ENCODE results near the gene CLTA.
"Not testable (repeated sequence)": the region's sequence is repeated elsewhere in the genome, so short reads cannot be mapped to it uniquely, and the experiment has no call there.

The CLTA gene

DNA sequence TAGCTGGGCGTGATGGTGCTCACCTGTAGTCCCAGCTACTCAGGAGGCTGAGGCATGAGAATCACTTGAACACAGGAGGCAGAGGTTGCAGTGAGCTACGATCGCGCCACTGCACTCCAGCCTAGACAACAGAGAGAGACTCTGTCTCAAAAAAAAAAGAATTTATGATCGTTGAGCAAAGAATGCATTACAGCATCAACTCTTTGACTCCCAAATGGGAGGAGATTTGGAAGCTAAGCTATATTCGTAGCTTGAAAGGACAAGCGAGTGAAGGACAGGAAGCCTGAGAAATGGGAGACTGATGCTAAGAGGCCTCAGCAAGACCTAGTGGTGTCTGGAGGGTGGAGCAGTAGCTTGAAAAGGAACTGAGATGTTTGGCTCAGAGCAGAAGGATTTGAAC, 31.8 kb upstream of the CLTA start:
- peak; percentile 58 for DNase-seq

DNA sequence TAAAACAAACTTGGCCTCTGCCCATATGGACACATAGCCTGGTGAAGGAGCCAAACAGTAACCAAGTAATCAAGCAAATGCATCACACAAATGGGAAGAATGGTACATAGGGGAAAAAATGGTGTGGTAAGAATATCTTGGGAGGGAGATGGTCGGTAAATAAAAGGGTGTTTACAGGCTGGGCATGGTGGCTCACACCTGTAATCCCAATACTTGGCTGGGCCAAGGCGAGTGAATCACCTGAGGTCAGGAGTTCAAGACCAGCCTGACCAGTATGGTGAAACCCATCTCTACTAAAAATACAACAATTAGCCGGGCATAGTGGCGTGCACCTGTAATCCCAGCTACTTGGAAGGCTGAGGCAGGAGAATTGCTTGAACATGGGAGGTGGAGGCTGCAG, 31.2 kb upstream of the CLTA start:
- not testable (repeated sequence) for DNase-seq

- not testable (repeated sequence) for DNase-seq
Measured at GRCh38 chr9:36160126-36160525, 30.6 kb upstream of the CLTA start.

DNA sequence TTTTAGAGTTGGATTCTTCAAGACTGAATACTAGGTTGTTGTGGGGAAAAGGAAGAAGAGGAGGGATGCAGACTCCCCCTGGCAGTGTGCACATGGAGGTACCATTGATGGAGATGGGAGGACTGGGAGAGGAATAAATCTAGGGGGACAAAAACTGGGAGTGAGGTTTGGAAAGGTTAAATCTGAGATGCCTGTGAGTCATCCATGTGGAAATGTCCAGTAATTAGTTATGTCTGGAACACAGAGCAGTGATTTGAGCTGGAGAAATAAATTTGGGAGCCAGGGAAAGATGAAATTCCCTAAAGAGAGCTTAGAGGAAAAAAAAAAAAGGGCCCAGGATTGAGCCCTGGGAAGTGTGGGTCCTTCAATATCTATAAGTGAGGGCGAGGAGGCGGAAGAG, 29.5 kb upstream of the CLTA start:
- peak; percentile 51 for DNase-seq

GRCh38 chr9:36162211-36162738, 28.4 kb upstream of the CLTA start:
- no peak for DNase-seq

DNA sequence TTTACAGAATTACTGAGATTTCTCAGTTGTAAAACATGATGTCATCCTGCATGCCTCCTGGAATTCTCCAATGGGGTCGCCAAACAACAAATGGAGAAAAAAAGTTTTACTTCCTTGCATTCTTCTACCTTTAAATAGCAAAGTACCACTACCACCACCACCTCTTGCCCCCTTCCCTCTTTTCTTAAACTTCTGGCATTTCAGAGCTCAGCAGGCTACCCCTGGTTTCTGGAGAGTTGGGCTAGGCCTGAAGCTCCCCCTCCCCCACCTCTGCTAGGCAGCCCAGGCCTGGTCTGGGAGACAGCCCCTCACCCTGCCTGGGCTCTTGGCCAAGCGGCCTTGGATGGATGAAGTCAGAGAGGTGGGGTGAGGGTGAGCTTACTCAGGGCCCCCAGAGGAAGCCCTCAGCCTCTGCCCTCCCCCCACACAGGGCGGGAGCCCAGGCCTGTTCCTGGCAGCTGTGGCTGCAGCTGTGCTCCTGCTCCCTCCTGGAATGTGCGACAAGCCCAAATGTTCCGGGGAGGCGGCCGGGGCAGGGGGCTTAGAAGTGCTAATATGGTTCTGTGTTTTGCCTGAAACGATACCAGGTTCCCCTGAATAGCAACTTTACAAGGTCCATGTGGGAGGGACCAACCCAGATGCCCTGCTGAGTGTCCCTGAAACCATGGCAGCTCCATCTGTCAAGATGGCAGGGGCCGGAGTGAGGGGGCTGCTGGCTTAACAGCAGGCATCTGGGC, 27.5 kb upstream of the CLTA start:
- DNase-seq: peak; percentile 97

DNA sequence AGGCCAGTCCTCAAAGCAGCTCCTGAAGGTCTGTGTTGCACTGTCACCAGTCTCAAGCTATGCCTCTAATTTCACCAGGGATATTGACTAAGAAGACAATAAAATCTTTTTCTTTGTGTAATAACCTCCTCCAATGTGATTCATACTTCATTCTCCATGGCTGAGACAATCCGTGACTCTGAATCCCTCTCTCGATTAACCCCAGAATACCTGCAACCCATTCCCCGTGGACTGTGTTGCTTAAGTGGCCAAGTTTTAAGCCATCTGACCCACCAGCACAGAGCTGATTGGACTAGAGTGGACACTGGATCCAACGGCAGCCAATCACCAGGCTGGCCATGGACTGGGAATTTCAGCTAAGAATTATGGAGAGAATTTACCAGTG, 26.9 kb upstream of the CLTA start:
- peak; percentile 79 for DNase-seq

- no peak for DNase-seq
Measured at GRCh38 chr9:36164372-36164771, 26.3 kb upstream of the CLTA start.

DNA sequence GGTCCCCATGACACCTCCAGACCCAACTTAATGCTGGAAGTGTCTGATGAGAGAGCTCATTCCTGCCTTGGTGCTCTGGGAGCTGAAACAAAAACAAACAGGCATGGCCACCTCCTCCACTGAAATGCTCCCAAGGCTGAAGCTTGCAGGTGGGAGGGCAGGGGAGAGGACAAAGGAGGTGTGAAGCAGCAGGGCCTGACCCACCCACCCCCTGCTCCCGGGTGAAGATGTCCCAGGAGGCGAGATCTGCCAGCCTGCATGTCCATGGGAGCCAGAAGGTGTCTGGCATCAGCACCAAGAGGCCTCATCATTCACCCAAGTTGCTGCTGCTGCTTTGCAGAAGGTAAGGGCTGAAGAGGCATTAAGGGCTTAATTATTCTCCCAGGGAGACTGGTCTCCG, 25.7 kb upstream of the CLTA start:
- no peak for DNase-seq

GRCh38 chr9:36165826-36166167, 24.9 kb upstream of the CLTA start:
- peak; percentile 58 for DNase-seq

DNA sequence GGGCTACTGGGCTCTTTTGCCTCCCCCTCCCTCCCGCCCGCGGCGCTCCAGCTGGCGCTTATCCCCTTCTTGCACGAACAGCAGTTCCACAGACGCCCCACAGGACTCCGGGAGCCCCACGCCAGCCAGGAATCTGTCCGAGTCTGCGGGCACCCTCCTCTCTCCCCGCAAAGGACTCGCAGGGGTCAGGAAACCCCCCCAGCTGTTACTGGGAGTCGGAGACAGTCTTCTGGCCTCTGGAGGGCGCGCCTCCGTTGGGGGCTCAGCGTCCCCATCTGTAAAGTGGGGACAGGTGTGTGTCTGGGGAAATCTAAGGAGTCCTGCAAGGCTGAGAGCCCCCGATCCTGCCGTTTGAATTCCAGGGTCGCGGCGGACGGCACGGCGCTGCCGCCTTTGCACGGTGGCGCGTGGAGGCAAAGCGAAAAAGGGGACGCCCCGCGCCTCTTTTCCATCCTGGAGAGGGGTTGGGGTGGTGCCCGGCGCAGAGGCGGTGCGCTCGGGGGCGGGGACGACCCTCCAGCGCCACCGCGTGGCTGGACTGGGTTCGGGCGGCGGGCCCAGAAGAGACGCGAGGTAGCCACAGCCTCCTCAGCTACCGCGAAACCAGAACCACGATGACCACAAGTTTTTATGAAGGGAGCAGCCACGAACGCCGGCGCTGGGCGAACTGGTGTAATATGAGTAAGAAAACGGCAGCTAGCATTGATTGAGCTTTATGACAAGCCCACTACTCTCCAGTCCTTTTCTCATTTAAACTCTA, 24.4 kb upstream of the CLTA start:
- DNase-seq: peak; percentile 87

GRCh38 chr9:36169166-36169565, 21.6 kb upstream of the CLTA start, which contains the start of gene CCIN:
Gene CCIN, plus strand, starts transcription at chr9:36169388. Its CDS starts 115 bp downstream, at chr9:36169503.
- DNase-seq: no peak

- DNase-seq: no peak
Measured at GRCh38 chr9:36169708-36170107, 21.0 kb upstream of the CLTA start.

GRCh38 chr9:36170531-36170930, 20.2 kb upstream of the CLTA start:
- DNase-seq: no peak

DNA sequence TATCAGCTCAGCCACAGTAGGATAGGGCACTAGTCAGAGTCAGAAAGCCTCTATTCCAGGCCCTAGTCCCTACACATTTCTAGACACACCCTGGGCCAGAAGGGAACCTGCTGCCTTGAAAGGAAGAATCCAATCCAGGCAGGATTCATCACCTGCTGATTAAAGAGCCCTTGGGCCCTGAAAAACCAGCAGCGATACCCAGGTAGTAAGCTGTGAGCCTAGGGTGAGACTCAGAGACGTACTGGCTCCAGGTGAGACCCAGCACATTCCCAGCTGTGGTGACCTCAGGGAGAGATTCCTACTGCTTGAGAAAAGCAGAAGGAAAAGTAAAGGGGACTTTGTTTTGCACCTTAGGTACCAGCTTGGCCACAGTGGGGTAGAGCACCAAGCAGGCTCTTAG, 16.9 kb upstream of the CLTA start:
- DNase-seq: no peak

GRCh38 chr9:36174271-36174670, 16.4 kb upstream of the CLTA start:
- DNase-seq: no peak

DNA sequence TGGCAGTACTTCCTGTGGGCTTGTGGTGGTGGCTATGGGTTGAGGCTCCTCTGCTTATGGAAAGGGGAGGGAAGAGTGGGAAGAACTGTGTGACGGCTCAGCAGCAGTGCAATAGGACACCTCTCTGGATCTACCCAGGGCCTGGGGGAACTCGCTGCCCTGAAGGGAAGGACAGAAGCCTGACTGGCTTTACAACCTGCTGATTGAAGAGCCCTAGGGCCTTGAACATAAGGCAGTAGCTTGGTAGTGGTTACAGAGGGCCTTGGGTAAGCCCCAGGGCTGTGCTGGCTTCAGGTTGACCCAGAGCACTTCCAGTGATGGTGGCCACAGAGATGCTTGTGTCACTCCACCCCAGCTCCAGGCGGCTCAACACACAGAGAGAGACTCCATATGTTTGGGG, 16.0 kb upstream of the CLTA start:
- DNase-seq: no peak

DNA sequence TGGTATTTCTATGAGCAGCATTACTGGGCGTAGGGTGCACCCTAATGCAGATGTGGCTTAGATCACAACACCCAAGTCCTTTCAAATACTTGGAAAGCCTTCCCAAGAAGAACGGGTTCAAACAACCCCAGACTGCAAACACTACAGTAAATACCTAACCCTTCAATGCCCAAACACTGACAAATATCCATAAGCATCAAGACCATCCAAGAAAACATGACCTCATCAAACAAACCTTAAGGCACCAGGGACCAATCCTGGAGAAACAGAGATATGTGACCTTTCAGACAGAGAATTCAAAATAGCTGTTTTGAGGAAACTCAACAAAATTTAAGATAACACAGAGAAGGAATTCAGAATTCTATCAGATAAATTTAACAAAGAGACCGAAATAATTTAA, 15.5 kb upstream of the CLTA start:
- not testable (repeated sequence) for DNase-seq

GRCh38 chr9:36176496-36176895, 14.2 kb upstream of the CLTA start:
- not testable (repeated sequence) for DNase-seq

- DNase-seq: no peak
Measured at GRCh38 chr9:36177571-36177970, 13.2 kb upstream of the CLTA start.

- DNase-seq: not testable (repeated sequence)
Measured at GRCh38 chr9:36180243-36180642, 10.5 kb upstream of the CLTA start.

GRCh38 chr9:36187414-36187813, 3.3 kb upstream of the CLTA start:
- peak; percentile 95 for DNase-seq

DNA sequence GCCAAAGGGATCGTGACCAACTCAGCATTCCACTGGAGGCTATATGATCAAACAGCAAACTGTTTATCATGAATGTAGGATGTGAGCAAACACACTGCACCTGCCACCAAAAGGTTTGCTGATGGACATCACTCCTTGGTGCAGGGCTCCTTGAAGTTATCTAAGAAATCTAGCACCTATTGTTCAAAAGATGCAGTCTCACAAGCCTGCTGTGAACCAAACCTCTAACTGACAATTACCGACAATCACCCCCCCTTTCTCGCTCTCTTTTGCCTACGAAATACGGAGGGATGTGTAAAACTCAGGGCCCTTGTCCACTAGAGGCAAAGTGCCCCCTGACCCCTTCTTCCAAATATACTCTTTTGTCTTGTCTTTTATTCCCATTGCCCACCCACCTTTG, 2.5 kb upstream of the CLTA start:
- DNase-seq: no peak

- DNase-seq: no peak
Measured at GRCh38 chr9:36189976-36190375, 745 bp upstream of the CLTA start.
